SK-N-MC (cell line): ENCODE data around the gene GATAD2A.

Experiments
- EZH2 ChIP-seq: fragments of 200-600 bp; sonication (generic); IDR thresholded peaks from one replicate; pipeline ENCODE4 v1.6.1; 2017; ENCODE audit warnings: antibody characterized with exemption
- POLR2AphosphoS5 ChIP-seq: IDR thresholded peaks from 2 replicates; pipeline ENCODE4 v1.6.1; 2012; ENCODE audit warnings: mild to moderate bottlenecking, low read depth, low read length, borderline replicate concordance

GRCh38 chr19:19505669-19506326 lies 100.3 kb downstream of the GATAD2A start:
- TF ChIP-seq EZH2 (no peak), POLR2AphosphoS5 (no peak)
